Measurements from ENCODE around the gene WDR44.
A peak's percentile ranks its signal among the peaks of the same experiment; 100 is the strongest.
"Not testable (repeated sequence)": the region's sequence is repeated elsewhere in the genome, so short reads cannot be mapped to it uniquely, and the experiment has no call there.

Gene WDR44, protein sequence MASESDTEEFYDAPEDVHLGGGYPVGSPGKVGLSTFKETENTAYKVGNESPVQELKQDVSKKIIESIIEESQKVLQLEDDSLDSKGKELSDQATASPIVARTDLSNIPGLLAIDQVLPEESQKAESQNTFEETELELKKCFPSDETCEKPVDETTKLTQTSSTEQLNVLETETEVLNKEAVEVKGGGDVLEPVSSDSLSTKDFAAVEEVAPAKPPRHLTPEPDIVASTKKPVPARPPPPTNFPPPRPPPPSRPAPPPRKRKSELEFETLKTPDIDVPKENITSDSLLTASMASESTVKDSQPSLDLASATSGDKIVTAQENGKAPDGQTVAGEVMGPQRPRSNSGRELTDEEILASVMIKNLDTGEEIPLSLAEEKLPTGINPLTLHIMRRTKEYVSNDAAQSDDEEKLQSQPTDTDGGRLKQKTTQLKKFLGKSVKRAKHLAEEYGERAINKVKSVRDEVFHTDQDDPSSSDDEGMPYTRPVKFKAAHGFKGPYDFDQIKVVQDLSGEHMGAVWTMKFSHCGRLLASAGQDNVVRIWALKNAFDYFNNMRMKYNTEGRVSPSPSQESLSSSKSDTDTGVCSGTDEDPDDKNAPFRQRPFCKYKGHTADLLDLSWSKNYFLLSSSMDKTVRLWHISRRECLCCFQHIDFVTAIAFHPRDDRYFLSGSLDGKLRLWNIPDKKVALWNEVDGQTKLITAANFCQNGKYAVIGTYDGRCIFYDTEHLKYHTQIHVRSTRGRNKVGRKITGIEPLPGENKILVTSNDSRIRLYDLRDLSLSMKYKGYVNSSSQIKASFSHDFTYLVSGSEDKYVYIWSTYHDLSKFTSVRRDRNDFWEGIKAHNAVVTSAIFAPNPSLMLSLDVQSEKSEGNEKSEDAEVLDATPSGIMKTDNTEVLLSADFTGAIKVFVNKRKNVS

DNA sequence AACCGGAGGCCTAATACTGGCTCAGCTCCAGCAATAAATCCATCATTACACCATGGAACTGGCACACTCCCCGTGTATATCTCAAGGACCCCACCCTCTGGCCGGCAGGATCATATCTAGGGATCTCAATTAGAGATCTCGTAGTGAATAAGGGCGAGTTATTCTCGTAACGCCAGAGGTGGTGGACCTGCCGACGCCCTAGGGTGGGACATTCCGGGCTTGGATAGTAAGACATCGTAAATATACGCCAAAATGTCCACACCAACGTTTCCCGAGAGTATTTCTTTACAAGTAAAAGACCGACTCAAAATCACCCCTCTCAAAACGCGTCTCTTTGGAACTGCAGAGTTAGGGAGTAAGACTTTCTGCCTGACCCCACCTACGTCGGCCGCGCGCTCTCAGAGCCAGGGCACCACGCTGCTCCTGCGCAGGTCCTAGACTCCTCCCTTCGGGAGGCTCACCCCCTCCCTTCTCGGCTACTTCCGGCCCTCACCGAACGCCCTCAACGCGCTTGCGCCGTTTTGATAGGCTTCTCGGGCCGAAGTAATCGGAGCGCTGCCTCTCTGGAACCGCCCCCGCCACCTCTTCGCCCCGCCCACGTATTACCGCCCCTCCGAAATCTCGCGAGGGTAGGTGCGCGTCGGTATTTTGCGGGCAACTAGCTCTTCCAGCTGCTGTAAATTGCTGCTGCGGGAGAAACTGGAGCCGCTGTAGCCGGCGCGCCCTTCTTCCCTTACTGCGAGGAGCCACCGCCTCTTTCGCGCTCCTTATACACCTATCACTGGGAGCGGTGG is at the start of gene WDR44:
WDR44 (plus strand) TSS at position 643 of the 794 bp plus-strand sequence. CDS start 398 bp downstream, outside the sequence.
- peak; percentile 29 to 94 (median 86) for DNase-seq

DNA sequence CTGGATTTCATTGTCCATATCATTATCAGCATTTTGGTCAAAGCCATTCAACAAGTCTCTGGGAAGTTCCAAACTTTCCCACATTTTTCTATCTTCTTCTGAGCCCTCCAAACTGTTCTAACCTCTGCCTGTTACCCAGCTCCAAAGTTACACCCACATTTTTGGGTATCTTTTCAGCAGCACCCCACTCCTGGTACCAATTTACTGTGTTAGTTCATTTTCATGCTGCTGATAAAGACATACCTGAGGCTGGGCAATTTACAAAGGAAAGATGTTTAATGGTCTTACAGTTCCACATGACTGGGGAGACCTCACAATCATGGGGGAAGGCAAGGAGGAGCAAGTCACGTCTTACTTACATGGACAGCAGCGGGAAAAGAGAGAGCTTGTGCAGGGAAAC is 40.1 kb upstream of the WDR44 start:
- DNase-seq: not testable (repeated sequence)

DNA sequence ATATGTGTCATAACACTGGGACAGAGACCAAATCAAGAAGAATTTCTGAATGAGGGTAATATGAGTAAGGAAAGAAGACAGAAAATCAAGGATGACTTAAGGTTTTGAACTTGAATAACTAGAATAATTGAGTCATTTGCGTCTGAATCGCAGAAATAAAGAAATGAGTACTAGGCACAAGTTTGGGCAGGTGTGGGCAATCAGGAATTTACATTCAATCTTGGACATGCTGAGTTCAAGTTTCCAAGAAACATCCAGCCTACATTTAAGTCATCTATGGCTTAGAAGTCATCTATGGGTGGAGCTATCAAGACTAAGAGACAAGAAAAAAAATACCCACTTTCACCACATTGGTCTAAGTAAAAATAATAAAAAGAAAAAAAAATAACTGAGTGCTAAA is 30.4 kb upstream of the WDR44 start:
- no peak for DNase-seq

DNA sequence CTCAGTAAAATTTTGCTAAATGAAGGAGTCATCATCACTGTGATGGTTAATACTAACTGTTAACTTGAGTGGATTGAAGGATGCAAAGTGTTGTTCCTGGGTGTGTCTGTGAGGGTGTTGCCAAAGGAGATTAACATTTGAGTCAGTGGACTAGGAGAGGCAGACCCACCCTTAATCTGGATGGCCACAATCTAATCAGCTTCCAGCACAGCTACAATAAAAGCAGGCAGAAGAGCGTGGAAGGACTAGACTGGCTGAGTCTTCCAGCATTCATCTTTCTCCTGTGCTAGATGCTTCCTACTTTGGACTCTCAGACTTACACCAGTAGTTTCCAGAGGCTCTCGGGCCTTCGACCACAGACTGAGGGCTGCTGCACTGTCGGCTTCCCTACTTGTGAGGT is 21.3 kb upstream of the WDR44 start:
- no peak for DNase-seq

DNA sequence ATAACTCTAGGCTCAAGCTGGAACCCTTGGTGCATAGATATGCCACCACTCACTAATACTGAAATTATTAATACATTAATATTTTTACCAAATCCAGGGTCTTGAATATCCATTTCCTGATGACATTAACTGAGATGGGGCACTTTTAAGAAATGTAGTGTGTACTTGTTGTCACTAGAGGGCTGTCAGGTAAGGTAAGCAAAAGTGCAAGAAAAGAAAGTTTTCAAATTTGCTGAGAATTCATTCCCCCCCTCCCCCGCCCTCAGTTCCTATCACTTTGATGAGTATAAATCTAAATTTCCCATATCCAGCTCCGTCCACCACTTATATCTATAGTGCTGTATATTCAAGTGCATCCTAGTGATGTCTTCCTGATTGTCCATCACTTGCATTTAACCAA is 20.5 kb upstream of the WDR44 start:
- no peak for DNase-seq

DNA sequence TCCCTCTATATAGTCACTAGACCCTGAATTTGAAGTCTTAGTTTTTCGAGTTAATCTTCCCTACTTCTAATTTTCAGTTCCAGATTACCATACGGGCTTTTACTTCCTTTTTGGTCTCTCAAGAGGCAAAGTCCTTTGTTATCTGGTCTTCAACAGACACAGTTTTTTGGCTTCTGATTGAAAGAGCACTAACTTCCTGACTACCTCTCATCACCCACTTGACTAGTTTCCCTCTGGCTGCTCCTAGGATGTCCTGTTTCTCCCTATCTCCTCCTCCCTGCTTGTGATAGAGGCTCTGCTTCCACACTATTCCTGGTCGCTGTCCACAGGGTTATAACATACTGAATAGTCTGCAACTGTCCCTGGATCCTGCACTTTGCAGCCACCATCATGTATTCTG is 16.7 kb upstream of the WDR44 start:
- DNase-seq: no peak

DNA sequence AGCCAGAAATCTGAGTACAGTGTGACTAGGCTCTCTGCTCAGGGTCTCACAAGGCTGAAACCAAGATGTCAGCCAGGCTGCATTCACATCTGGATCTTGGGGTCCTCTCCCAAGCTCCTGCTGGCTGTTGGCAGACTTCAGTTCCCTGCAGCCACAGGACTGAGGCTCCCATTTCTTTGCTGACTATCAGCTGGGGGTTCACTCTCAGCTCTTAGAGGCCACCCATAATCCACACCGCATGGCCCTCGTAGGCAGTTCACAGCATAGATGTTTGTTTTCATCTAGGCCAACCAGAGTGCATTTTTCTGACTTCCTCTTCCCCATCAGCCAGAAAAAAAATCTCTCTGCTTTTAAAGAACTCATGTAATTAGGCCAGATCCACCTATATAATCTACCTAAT is 8.2 kb upstream of the WDR44 start:
- no peak for DNase-seq

DNA sequence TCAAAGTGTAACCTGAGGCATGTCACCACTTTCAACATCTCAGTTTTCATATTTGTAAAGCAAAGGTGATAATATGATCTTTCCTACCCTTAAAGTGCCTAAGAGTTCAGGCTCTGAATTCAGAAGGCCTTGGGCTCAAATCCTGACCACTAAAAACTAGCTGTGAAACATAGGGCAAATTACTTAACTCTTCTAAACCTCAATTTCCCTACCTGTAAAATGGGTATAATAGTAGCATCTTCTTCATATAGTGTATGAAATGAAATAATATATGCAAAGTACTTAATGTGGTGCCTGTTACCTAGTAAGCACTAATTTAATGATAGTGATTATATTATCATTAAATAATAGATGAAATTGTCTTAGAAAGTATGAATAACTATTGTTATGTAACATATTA is 7.0 kb upstream of the WDR44 start:
- no peak for DNase-seq

DNA sequence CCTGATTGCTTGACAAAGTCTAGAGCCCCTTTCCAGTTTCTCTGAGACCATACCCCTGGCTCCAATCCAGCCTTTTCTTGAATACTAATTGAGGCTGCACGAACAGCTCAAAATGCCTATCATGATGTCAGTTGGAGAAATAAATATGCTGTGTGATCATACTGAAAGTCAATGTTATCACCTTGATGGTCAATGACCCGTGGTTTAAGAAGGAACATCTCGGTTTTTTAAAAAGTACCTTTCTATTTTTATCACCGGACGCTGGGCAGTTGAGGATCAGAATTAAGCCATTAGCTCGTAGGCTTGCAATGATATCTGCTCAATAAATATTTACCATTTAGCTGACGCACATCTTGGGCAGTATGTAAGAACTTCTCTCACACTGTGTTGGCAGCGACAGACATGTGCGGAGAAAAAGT is 852 bp upstream of the WDR44 start:
- DNase-seq: no peak

DNA sequence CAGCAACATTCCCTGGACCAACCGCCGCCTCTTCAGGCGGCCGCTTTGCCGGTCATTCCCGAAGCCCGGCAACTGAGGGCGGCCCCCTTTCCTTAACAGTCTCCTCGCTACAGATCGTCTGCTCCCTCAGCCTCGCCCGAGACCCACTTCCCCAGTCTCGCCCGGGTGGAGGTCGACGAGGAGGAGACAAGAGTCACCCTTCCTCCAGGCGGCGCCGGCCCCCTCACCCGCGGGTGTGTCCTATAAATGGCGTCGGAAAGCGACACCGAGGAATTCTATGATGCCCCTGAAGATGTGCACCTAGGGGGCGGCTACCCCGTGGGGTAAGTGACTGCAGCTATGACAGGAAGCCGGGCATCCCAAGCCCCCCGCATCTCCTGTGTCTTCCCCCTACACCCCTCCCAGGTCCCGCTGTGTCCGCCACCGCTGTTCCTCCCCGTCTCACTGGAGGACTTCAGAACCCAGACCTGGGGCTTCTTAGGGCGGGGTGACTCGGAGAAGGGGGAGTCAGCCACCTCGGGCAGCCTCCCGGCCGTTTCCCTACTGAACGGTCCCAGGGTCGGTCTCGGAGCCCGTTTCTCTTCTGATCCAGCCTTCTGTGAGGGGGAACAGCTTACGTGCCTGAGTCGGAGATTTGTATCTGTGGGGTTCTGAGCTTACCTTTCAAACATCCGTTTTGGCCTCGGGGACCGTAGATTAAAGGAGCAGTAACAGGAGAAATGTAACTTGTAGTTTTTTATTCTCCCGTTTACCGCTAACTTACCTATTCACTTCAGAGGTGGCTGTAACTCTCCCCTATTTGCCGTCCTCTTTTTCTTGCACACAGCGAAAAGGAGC is 570 bp downstream of the WDR44 start:
- peak in 43 of 56 donors; percentile 2 to 71 (median 41) for DNase-seq

DNA sequence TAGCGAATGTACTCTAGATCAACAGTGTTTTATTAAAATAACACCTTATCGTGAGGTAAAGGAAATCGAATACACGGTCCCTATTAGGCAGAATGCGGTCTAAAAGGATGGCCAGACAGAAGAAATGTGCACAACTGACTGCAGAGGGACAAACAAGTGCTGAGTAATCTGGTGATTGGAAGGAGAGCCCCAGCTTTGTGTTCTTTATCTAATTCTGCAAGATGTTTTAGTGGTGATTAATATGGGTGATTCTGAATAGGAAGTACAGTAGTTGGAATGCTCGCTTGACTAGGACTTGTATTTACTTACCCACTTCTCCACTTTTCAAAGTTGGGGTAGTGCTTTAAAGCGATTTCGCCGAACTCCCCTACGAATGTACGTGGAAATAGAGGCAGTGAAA is 1.2 kb downstream of the WDR44 start:
- DNase-seq: peak in 1 of 56 donors; percentile 2

DNA sequence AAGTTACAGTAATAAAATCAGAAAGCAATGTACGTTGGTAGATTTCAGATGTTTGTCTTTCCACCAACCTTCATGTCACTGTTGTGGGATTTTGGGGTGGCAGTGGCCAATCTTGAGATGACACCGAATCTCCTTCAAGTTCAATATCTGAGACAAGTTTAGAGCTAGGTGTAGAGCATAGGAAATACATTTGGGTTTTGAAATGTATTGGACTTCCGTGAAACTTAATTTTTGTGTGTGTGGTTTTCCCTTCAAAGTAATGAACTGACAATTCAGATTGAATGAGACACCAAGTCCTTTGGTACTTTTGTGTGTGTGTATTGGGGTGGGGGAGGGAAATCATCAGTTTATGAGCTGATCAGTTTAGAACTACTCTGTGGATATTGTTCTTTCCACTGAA is 1.8 kb downstream of the WDR44 start:
- DNase-seq: no peak

DNA sequence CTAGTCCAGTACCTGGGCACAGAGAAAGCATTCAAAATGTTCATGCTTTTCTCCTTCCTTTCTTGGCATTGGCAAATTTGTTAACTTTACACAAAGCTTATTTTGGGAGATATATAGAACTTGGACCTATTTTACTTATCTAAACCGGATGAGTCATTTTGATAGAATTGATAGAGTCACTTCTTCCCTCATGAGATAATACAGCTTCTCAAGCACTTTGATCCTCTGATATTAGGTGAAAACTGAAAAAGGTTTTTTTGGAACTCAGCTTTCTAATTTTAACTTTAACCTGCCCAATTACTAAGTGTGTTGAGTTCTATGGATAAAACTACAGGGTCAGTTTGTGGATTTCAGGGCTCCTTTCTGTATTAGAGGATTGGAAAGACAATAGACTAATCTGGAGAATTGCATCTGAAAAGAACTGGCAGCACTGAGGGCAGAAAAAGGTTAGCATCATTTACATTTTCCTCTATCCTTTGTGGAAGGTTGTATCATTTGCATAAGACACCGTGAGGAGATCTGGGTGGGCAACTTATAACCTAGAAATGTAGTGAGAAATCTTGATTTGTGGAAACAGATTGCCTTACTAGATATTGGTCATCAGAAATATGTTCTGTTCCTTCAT is 2.4 kb downstream of the WDR44 start:
- no peak for DNase-seq

DNA sequence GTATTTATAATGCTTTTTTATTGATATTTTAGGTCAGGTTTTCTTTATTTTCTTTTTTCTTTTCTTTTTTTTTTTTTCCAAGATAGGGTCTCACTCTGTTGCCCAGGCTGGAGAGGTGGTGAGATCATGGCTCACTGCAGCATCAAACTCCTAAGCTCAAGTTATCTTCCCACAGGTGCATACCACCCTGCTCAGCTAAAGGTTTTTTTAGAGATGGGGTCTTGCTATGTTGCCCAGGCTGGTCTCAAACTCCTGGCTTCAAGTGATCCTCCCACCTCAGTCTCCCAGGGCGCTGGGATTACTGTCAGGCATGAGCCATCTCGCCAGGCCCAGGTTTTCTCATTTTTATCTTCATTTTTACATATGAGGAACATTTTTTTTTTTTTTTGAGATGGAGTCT is 3.3 kb downstream of the WDR44 start:
- no peak for DNase-seq

DNA sequence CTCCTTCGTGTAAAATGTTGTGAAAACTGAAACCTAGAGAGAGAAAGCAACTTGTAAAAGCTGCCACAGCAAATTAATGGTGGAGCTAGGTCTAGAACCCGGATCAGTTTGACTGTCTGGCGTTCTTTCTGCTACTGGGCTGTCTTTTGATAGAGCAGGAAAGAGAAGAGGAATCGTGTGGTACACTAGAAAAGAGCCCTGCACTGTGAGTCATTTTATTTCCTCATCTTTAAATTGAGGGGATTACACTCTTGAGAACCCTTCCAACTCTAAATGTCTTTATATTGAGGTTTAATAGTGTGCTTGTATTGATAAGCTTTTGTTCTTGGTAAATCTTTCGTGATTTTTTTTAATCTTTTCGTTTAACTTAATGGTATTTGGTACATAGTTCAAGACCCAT is 4.3 kb downstream of the WDR44 start:
- no peak for DNase-seq

DNA sequence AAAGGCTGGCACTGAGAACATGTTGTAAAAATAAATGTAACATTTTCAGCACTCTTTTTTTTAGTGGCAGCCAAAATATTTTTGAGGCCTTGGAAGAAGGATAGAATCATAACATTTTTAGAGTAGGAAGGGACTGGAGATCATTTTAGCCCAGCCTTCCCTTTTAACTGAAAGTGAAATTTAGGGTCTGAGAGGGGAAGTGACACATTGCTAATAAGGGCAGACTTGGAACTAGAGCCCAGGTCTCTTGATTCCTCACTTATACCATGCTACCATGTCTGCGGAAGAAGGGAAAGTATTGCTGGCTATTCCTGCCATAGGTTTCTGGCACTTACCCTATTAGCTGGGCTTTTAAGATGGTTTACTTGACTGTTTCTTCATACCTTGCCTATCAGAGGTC is 4.8 kb downstream of the WDR44 start:
- no peak for DNase-seq

DNA sequence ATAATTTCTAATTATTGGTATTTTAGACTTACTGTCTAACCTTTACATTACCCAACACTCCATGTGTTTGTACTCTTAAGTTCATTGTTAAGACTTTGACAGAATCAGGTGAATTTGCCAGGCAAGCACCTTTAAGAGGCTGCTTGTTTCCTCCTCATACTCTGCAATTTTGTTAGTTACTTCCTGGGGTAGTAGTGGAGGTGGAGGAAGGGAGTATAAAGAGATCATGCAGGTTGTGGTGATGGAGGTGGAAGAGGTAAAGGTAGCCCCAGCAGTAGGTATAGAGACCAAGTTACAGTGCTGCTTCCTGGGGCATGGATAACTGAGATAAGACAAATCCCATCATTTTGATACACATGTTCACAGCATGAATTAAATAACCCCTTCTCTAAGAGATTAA is 6.7 kb downstream of the WDR44 start:
- no peak for DNase-seq

DNA sequence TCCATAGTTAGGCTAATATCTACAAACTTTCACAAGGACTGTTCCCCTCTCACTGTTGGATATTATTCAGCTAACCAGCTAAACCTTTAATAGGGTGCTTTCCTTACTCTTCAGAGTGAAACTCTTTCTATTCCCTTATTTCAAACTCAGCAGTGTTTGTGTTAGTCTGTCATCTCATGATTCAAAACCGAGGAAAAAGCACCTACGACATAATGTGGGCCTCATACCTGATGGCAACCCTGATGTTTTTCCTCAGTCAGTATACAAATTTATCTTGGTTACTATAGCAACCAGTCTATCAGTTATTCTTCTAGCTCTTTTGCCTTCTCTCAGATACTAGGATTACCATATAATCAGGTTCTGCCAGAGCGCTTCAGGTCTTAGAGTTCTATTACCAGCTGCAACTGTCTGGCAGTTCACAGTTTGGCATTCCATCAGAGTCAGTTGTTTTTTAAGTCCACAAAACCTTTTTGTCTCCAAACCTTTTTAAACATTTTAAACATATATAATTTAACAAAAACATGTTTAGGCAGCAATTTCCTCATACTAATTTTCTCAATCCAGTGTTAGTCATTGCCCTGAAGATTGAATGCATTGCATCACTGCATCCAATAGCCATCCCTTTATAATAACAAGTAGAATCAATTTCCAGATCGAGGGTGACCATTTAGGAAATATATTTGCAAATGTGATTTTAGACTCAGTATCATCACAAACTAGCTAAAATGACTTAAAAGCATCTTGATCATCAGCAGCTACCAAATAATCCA is 7.4 kb downstream of the WDR44 start:
- DNase-seq: no peak

DNA sequence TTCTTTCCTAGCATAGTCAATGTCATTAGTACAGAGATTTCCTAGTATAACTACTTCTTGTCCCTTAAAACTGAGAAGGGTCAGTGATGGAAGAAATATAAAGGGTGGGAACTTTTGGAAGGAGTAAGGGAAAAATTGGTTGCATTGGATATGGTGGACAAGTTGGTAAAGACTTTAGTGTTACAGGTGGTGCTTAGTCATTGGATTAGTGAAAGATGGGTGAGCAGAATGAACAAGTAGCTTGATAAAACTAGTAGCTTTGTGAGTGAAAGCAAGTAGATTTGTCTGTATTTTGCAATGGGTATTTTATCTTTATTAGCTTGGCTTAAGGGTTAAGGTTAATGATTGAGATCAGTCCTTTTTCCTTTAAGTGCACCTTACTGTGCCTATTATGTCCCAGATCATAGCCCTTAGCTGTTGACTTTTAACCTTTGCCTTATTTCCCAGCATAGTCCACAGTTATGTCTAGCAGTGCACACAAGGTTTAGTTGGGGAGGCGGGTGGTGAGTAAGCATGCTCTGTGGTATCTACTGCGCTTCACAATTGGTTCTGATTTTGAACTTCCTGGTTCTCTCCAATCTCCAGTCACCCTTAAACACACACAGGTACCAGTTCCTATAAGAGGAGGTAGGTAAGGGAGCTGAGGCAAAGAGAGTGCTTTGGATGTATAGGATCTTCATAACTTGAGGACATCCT is 9.5 kb downstream of the WDR44 start:
- DNase-seq: no peak
